IMR-90 (cell line): ENCODE measurements around the gene ZNF41. TPM values are rescaled to one million over a fixed set of nuclear protein-coding genes. Genes with fewer than 3 reads are reported as not detected.

ENCODE experiments used
- ATAC-seq: fragments of 200-7000 bp; cut with Tn5 transposase; 2 replicates; pipeline ENCODE4 v1.9.1; 2020; ENCODE audit warnings: low read depth, mild to moderate bottlenecking, moderate library complexity
- BruUV-seq: library from RNA; stranded (reverse); fragments of 400-500 nt; replicated peaks from 2 replicates; lab custom pipeline; 2021; lab: Mats Ljungman, UMichigan
- CTCF ChIA-PET: fragments of 300-600 bp; formaldehyde crosslinking; extraction: SDS; loops from one replicate; lab custom pipeline; 2021; ENCODE audit warnings: antibody characterized with exemption; lab: Yijun Ruan, JAX
- POLR2A ChIA-PET: fragments of 300-600 bp; sonication (Branson Sonifier 250); formaldehyde crosslinking; loops from one replicate; lab custom pipeline; 2022; ENCODE audit warnings: antibody characterized with exemption; ENCODE audit not compliant: unreplicated experiment; lab: Charles Lee
- DNase-seq: peaks from one replicate; pipeline ENCODE4 v3.0.0; 2013
- H2AFZ ChIP-seq: replicated peaks from 2 replicates; pipeline ENCODE3; 2013; ENCODE audit warnings: low read length, mild to moderate bottlenecking; ENCODE audit not compliant: poor library complexity
- H2AK5ac ChIP-seq: 2 replicates; pipeline ENCODE4 v1.6.1; 2013; ENCODE audit warnings: low read depth, low read length, inconsistent platforms
- H2AK9ac ChIP-seq: replicated peaks from 2 replicates; pipeline ENCODE3; 2013; ENCODE audit warnings: mild to moderate bottlenecking, low read depth, low read length, moderate library complexity; ENCODE audit not compliant: poor library complexity
- H2BK120ac ChIP-seq: 2 replicates; pipeline ENCODE4 v1.6.1; 2013; ENCODE audit warnings: low read depth, low read length, inconsistent platforms
- H2BK15ac ChIP-seq: 3 replicates; pipeline ENCODE4 v1.6.1; 2013; ENCODE audit warnings: low read depth, low read length, inconsistent platforms
- H2BK20ac ChIP-seq: 2 replicates; pipeline ENCODE4 v1.6.1; 2013; ENCODE audit warnings: low read depth, mild to moderate bottlenecking, inconsistent platforms, low read length, moderate library complexity
- H2BK5ac ChIP-seq: 2 replicates; pipeline ENCODE4 v1.6.1; 2013; ENCODE audit warnings: mild to moderate bottlenecking, low read depth, low read length, inconsistent platforms; ENCODE audit not compliant: poor library complexity, severe bottlenecking
- H3K14ac ChIP-seq: replicated peaks from 2 replicates; pipeline ENCODE4 v1.6.1; 2013; ENCODE audit warnings: low read depth, low read length, inconsistent platforms
- H3K18ac ChIP-seq: 2 replicates; pipeline ENCODE4 v1.6.1; 2013; ENCODE audit warnings: low read depth, low read length, control low read depth
- H3K23ac ChIP-seq: 2 replicates; pipeline ENCODE4 v1.6.1; 2013; ENCODE audit warnings: low read depth, low read length, inconsistent platforms
- H3K27ac ChIP-seq: 2 replicates; pipeline ENCODE4 v1.5.1; 2013; ENCODE audit warnings: mild to moderate bottlenecking, control low read depth, low read length; ENCODE audit not compliant: insufficient read depth
- H3K27me3 ChIP-seq: 2 replicates; pipeline ENCODE4 v1.6.1; 2013; ENCODE audit warnings: low read length; ENCODE audit not compliant: control insufficient read depth, insufficient read depth
- H3K36me3 ChIP-seq: 2 replicates; pipeline ENCODE4 v1.6.1; 2013; ENCODE audit warnings: low read length, mixed read lengths; ENCODE audit not compliant: control insufficient read depth, insufficient read depth
- H3K4ac ChIP-seq: 2 replicates; pipeline ENCODE4 v1.6.1; 2013; ENCODE audit warnings: low read depth, low read length, inconsistent platforms
- H3K4me1 ChIP-seq: 2 replicates; pipeline ENCODE4 v1.6.1; 2013; ENCODE audit warnings: low read length, mixed read lengths; ENCODE audit not compliant: control insufficient read depth, insufficient read depth
- H3K4me2 ChIP-seq: 2 replicates; pipeline ENCODE4 v1.6.1; 2013; ENCODE audit warnings: low read depth, mild to moderate bottlenecking, control low read depth, low read length, moderate library complexity
- H3K4me3 ChIP-seq: 2 replicates; pipeline ENCODE4 v1.5.1; 2013; ENCODE audit warnings: low read depth, mild to moderate bottlenecking, control low read depth, low read length, moderate library complexity; ENCODE audit not compliant: insufficient read depth
- H3K56ac ChIP-seq: 2 replicates; pipeline ENCODE4 v1.6.1; 2013; ENCODE audit warnings: low read length, inconsistent platforms; ENCODE audit not compliant: insufficient read depth; ENCODE audit errors: extremely low read depth
- H3K79me1 ChIP-seq, 2 experiments: 2 replicates each; pipeline ENCODE4 v1.6.1; 2013; ENCODE audit warnings: low read length in 2 of 2, inconsistent platforms in 1 of 2, low read depth in 1 of 2
- H3K9ac ChIP-seq: 2 replicates; pipeline ENCODE4 v1.6.1; 2013; ENCODE audit warnings: low read depth, low read length, control low read depth
- H3K9me1 ChIP-seq: 2 replicates; pipeline ENCODE4 v1.6.1; 2013; ENCODE audit warnings: low read length, inconsistent platforms; ENCODE audit not compliant: insufficient read depth
- H3K9me3 ChIP-seq: 2 replicates; pipeline ENCODE4 v1.6.1; 2013; ENCODE audit warnings: low read length; ENCODE audit not compliant: control insufficient read depth, insufficient read depth
- H4K20me1 ChIP-seq: 2 replicates; pipeline ENCODE4 v1.6.1; 2013; ENCODE audit warnings: low read length, inconsistent platforms; ENCODE audit not compliant: insufficient read depth
- H4K5ac ChIP-seq: 2 replicates; pipeline ENCODE4 v1.6.1; 2013; ENCODE audit warnings: mild to moderate bottlenecking, low read depth, low read length, control low read depth
- H4K8ac ChIP-seq, 2 experiments: 2 replicates each; pipeline ENCODE4 v1.6.1; 2013; ENCODE audit warnings: low read depth in 2 of 2, low read length in 2 of 2, control low read depth in 1 of 2, inconsistent platforms in 1 of 2
- H4K91ac ChIP-seq: 2 replicates; pipeline ENCODE4 v1.6.1; 2013; ENCODE audit warnings: low read depth, low read length, inconsistent platforms; ENCODE audit not compliant: insufficient read depth
- CEBPB ChIP-seq: IDR thresholded peaks from 2 replicates; pipeline ENCODE4 v1.6.1; 2012; ENCODE audit warnings: low read depth, low read length, improper control_type of control experiment
- ELK1 ChIP-seq: fragments of 150-350 bp; IDR thresholded peaks from 2 replicates; pipeline ENCODE4 v1.6.1; 2016; ENCODE audit warnings: low read depth, mild to moderate bottlenecking, low read length, moderate library complexity, borderline replicate concordance
- FOS ChIP-seq: fragments of 150-350 bp; IDR thresholded peaks from 2 replicates; pipeline ENCODE4 v1.6.1; 2016; ENCODE audit warnings: low read depth, low read length
- MAZ ChIP-seq: IDR thresholded peaks from 2 replicates; pipeline ENCODE4 v1.6.1; 2012; ENCODE audit warnings: low read depth, mild to moderate bottlenecking, low read length, improper control_type of control experiment, moderate library complexity, borderline replicate concordance
- RCOR1 ChIP-seq: IDR thresholded peaks from 2 replicates; pipeline ENCODE4 v1.6.1; 2012; ENCODE audit warnings: mild to moderate bottlenecking, low read length, improper control_type of control experiment; ENCODE audit not compliant: insufficient replicate concordance
- RFX5 ChIP-seq: IDR thresholded peaks from 2 replicates; pipeline ENCODE4 v1.8.0; 2012; ENCODE audit warnings: low read depth, mild to moderate bottlenecking, low read length, moderate library complexity
- USF2 ChIP-seq: fragments of 150-350 bp; IDR thresholded peaks from 2 replicates; pipeline ENCODE4 v1.6.1; 2017; ENCODE audit warnings: mild to moderate bottlenecking, antibody characterized with exemption, low read length, low read depth
- WGBS, 2 experiments: methylation state at CpG; one replicate each; pipeline versions ENCODE4 v1.1.5 to v1.1.7; 2013; ENCODE audit warnings: missing lambda C conversion rate in 2 of 2; ENCODE audit not compliant: insufficient read length in 1 of 2; ENCODE audit errors: extremely low coverage in 2 of 2; 5-methylcytosine and 5-hydroxymethylcytosine counted together
- dilution Hi-C: fragments of 300-500 bp; cut with HindIII; formaldehyde crosslinking; loops from one replicate; pipeline ENCODE4 v1.14.3; 2018; ENCODE audit warnings: low sequenced_read_pairs; ENCODE audit not compliant: unreplicated experiment
- in situ Hi-C: fragments of 300-500 bp; cut with MboI; formaldehyde crosslinking; loops from 3 replicates; pipeline ENCODE4 v1.14.3; 2019; ENCODE audit warnings: low sequenced_read_pairs, inconsistent platforms, mixed read lengths
- intact Hi-C: fragments of 100-400 bp; cut with micrococcal nuclease; formaldehyde crosslinking; loops from 2 replicates; pipeline ENCODE4 v1.10.0; 2022
- polyA plus RNA-seq, 3 experiments: library from polyadenylated mRNA; depleted of rRNA; stranded (reverse); fragments of >200 nt; gene quantifications; 2 replicates each; pipeline ENCODE4 v1.2.3, GENCODE V29; 2012; ENCODE audit warnings: low replicate concordance in 1 of 3
- total RNA-seq: library from RNA; depleted of rRNA; stranded (reverse); fragments of >200 nt; gene quantifications from 2 replicates; pipeline ENCODE4 v1.2.3, GENCODE V29; 2012

ZNF41 gene
- total and polyA plus RNA-seq, 2 of the 4 experiments (the other 2 are of a cell fraction): 2.8 to 8.1 TPM

GRCh38 chrX:47500554-47500953 lies 17.5 kb upstream of the ZNF41 start:
- H3K56ac ChIP-seq: no peak overlapping the region
- no peaks in the 10 kb centered on the region for H4K20me1 ChIP-seq
- dilution Hi-C loops: no loop called here
- H2AK9ac ChIP-seq: no peak overlapping the region
- H3K9ac ChIP-seq: no peak overlapping the region
- H3K27ac ChIP-seq: no peak overlapping the region
- no CpG with 5 or more reads among the region's 5 CpGs for WGBS, 2 experiments
- ATAC-seq (no peak), DNase-seq (no peak)
- H2BK20ac ChIP-seq: no peak overlapping the region
- CTCF ChIA-PET: interaction anchor here (0.6 to 3.7 kb wide), 2 partner anchors 22 to 23 kb away, joined by 3 to 11 read pairs; no protein-coding TSS in a partner anchor
- no peaks in the 10 kb centered on the region for H3K36me3 ChIP-seq
- no peak overlapping the region for H3K4me3 ChIP-seq
- no peak overlapping the region for H2BK5ac ChIP-seq
- H4K5ac ChIP-seq: no peak overlapping the region
- TF ChIP-seq CEBPB (no peak), FOS (no peak), USF2 (no peak), RCOR1 (no peak), RFX5 (no peak), MAZ (no peak), ELK1 (no peak)
- POLR2A ChIA-PET: interaction anchor here (0.8 kb wide), 1 partner anchor 23 kb away, joined by 3 read pairs; no protein-coding TSS in a partner anchor
- no TSS peak for BruUV-seq
- no peak overlapping the region for H3K14ac ChIP-seq
- H3K79me1 ChIP-seq: no peaks in the 10 kb centered on the region
- no peak overlapping the region; the same call in 1 of the 2 replicates for H3K23ac ChIP-seq
- no peaks in the 10 kb centered on the region for H3K9me3 ChIP-seq
- H4K8ac ChIP-seq: no peak overlapping the region
- peaks cover 5% of the 10 kb centered on the region for H3K4me1 ChIP-seq
- H3K27me3 ChIP-seq: peaks cover 3% of the 10 kb centered on the region
- H2AK5ac ChIP-seq: no peak overlapping the region
- in situ Hi-C loops: no loop called here
- H2AFZ ChIP-seq: no peak overlapping the region
- H3K9me1 ChIP-seq: no peaks in the 10 kb centered on the region
- H3K18ac ChIP-seq: peak overlapping the region; percentile 31; the same call in 1 of the 2 replicates
- no peak overlapping the region for H3K4me2 ChIP-seq
- intact Hi-C loops: no loop called here
- H4K91ac ChIP-seq: no peak overlapping the region
- H2BK15ac ChIP-seq: no peak overlapping the region
- no peak overlapping the region for H3K4ac ChIP-seq
- H2BK120ac ChIP-seq: no peak overlapping the region
